Measurements from ENCODE around the gene CPSF7. TPM values are rescaled to one million over a fixed set of nuclear protein-coding genes. Genes with fewer than 3 reads are reported as not detected.
"Not testable (repeated sequence)": the region's sequence is repeated elsewhere in the genome, so short reads cannot be mapped to it uniquely, and the experiment has no call there.

Gene CPSF7
- total RNA-seq, 4 donors from 2014 or later, result 43.6 to 65.1 (median 53.7) TPM

GRCh38 chr11:61472282-61472681 lies 42.5 kb upstream of the CPSF7 start:
- H3K27ac ChIP-seq, result peak overlapping the region; percentile 53 to 72 (median 64)
- H3K4me1 ChIP-seq, result peaks cover 0 to 27% (median 8%) of the 10 kb centered on the region in 4 donors
- H3K4me3 ChIP-seq, result no peak overlapping the region
- TF ChIP-seq POLR2A (IDR thresholded peaks at IDR 0.05) (no peak), EP300 (IDR thresholded peaks at IDR 0.05; ENCODE audit: low read depth) (no peak), POLR2AphosphoS5 (IDR thresholded peaks at IDR 0.05) (no peak)
- TF ChIP-seq, protein P1, sequence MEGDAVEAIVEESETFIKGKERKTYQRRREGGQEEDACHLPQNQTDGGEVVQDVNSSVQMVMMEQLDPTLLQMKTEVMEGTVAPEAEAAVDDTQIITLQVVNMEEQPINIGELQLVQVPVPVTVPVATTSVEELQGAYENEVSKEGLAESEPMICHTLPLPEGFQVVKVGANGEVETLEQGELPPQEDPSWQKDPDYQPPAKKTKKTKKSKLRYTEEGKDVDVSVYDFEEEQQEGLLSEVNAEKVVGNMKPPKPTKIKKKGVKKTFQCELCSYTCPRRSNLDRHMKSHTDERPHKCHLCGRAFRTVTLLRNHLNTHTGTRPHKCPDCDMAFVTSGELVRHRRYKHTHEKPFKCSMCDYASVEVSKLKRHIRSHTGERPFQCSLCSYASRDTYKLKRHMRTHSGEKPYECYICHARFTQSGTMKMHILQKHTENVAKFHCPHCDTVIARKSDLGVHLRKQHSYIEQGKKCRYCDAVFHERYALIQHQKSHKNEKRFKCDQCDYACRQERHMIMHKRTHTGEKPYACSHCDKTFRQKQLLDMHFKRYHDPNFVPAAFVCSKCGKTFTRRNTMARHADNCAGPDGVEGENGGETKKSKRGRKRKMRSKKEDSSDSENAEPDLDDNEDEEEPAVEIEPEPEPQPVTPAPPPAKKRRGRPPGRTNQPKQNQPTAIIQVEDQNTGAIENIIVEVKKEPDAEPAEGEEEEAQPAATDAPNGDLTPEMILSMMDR (IDR thresholded peaks at IDR 0.05), result no peak
- H3K36me3 ChIP-seq, result no peaks in the 10 kb centered on the region
- no peaks in the 10 kb centered on the region for H3K27me3 ChIP-seq
- intact Hi-C loops (cut with DNase I; ENCODE audit: low total_unique reads), result no loop called here
- in situ Hi-C loops (cut with MboI; ENCODE audit: low pct_ligation_motif_present in 1 of 4, low pct_unique_long_range_greater_than_20kb in 1 of 4, low sequenced_read_pairs in 3 of 4), result loop anchor here in 3 of 4 donors (10.0 kb wide), 2 partner anchors 53 to 163 kb away; no protein-coding TSS in a partner anchor
- 54 to 72% methylated on average over 4 to 5 of the region's 5 CpGs for WGBS, 2 donors (ENCODE audit: low coverage in 1 of 2)
- no peak for DNase-seq
- H3K9me3 ChIP-seq, result no peaks in the 10 kb centered on the region

GRCh38 chr11:61468002-61468401 lies 38.2 kb upstream of the CPSF7 start:
- Histone ChIP-seq H3K36me3 (peaks cover 0 to under 1% (median 0%) of the 10 kb centered on the region in 4 donors), H3K9me3 (no peaks in the 10 kb centered on the region), H3K4me3 (no peak overlapping the region), H3K27ac (no peak overlapping the region), H3K4me1 (peaks cover 0 to 13% (median 0%) of the 10 kb centered on the region in 4 donors), H3K27me3 (no peaks in the 10 kb centered on the region)
- in situ Hi-C loops (cut with MboI; ENCODE audit: low pct_ligation_motif_present in 1 of 4, low pct_unique_long_range_greater_than_20kb in 1 of 4, low sequenced_read_pairs in 3 of 4), result no loop called here
- no peak for DNase-seq
- intact Hi-C loops (cut with DNase I; ENCODE audit: low total_unique reads), result no loop called here
- TF ChIP-seq EP300 (IDR thresholded peaks at IDR 0.05; ENCODE audit: low read depth) (no peak), POLR2A (IDR thresholded peaks at IDR 0.05) (no peak), POLR2AphosphoS5 (IDR thresholded peaks at IDR 0.05) (no peak)
- TF ChIP-seq, protein P1 (IDR thresholded peaks at IDR 0.05), result no peak
- 79 to 81% methylated on average over 6 to 7 of the region's 7 CpGs for WGBS, 2 donors (ENCODE audit: low coverage in 1 of 2)

- H3K27me3 ChIP-seq; H3K27ac ChIP-seq; intact Hi-C loops (cut with DNase I; ENCODE audit: low total_unique reads); H3K36me3 ChIP-seq; H3K4me3 ChIP-seq; H3K4me1 ChIP-seq; DNase-seq; in situ Hi-C loops (cut with MboI; ENCODE audit: low pct_ligation_motif_present in 1 of 4, low pct_unique_long_range_greater_than_20kb in 1 of 4, low sequenced_read_pairs in 3 of 4); H3K9me3 ChIP-seq: not testable (repeated sequence)
- WGBS, 2 donors (ENCODE audit: low coverage in 1 of 2), result 74 to 90% methylated on average over 2 to 6 of the region's 6 CpGs
Measured at GRCh38 chr11:61467602-61468001, 37.8 kb upstream of the CPSF7 start.

- no peaks in the 10 kb centered on the region for H3K9me3 ChIP-seq
- intact Hi-C loops (cut with DNase I; ENCODE audit: low total_unique reads), result no loop called here
- no peak overlapping the region for H3K4me3 ChIP-seq
- 77 to 88% methylated on average over 4 to 5 of the region's 5 CpGs for WGBS, 2 donors (ENCODE audit: low coverage in 1 of 2)
- no peak for DNase-seq
- peaks cover 0 to 10% (median 3%) of the 10 kb centered on the region in 4 donors for H3K4me1 ChIP-seq
- TF ChIP-seq, protein P1 (IDR thresholded peaks at IDR 0.05), result no peak
- TF ChIP-seq EP300 (IDR thresholded peaks at IDR 0.05; ENCODE audit: low read depth) (no peak), POLR2A (IDR thresholded peaks at IDR 0.05) (no peak), POLR2AphosphoS5 (IDR thresholded peaks at IDR 0.05) (no peak)
- H3K27ac ChIP-seq, result peak overlapping the region in 2 of 4 donors; percentile 18
- no peaks in the 10 kb centered on the region for H3K27me3 ChIP-seq
- in situ Hi-C loops (cut with MboI; ENCODE audit: low pct_ligation_motif_present in 1 of 4, low pct_unique_long_range_greater_than_20kb in 1 of 4, low sequenced_read_pairs in 3 of 4), result no loop called here
- peaks cover 0 to 4% (median 0%) of the 10 kb centered on the region in 4 donors for H3K36me3 ChIP-seq
Measured at GRCh38 chr11:61460986-61461385, 31.2 kb upstream of the CPSF7 start.

DNA sequence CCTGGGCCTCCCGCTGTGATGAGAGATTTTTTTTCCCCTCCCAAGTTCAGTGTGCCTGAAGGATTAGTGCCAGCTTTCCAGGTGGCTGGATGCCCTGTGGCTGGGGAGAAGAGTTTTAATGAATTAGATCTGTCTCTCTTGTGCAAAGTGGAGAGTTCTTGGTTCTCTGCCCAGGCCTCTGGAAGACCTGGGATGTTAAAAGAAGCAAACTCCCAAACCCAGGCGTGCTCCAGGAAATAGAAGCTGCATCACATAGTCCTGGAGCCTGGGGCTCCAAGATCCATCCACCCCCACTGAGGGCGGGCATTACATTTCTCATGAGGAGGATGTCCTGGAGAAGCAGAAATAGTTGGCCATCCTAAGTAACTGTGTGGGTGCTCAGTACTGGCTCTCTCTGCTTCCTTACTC lies 30.7 kb upstream of the CPSF7 start:
- Histone ChIP-seq H3K9me3 (no peaks in the 10 kb centered on the region), H3K4me1 (peaks cover 0 to 10% (median 3%) of the 10 kb centered on the region in 4 donors), H3K4me3 (no peak overlapping the region), H3K36me3 (peaks cover 0 to 4% (median 0%) of the 10 kb centered on the region in 4 donors), H3K27me3 (no peaks in the 10 kb centered on the region), H3K27ac (peak overlapping the region in 2 of 4 donors; percentile 18)
- intact Hi-C loops (cut with DNase I; ENCODE audit: low total_unique reads) (no loop called here), in situ Hi-C loops (cut with MboI; ENCODE audit: low pct_ligation_motif_present in 1 of 4, low pct_unique_long_range_greater_than_20kb in 1 of 4, low sequenced_read_pairs in 3 of 4) (no loop called here)
- DNase-seq, result no peak
- TF ChIP-seq, protein P1 (IDR thresholded peaks at IDR 0.05), result no peak
- TF ChIP-seq POLR2A (IDR thresholded peaks at IDR 0.05) (no peak), EP300 (IDR thresholded peaks at IDR 0.05; ENCODE audit: low read depth) (no peak), POLR2AphosphoS5 (IDR thresholded peaks at IDR 0.05) (no peak)
- WGBS, 2 donors (ENCODE audit: low coverage in 1 of 2), result 84% methylated on average over 3 of the region's 3 CpGs; no CpG with 5 or more reads in 1 of the 2 donors

Data from transverse colon (tissue), 4 donors.